H1 (cell line): ENCODE measurements around the gene ADCY3. TPM values are rescaled to one million over a fixed set of nuclear protein-coding genes. Genes with fewer than 3 reads are reported as not detected.

Experiments used
- CTCF ChIA-PET: fragments of 300-600 bp; sonication (Branson Sonifier 250); formaldehyde crosslinking; loops from one replicate; lab custom pipeline; 2021; ENCODE audit not compliant: partially characterized antibody; lab: Charles Lee
- POLR2A ChIA-PET: fragments of 300-600 bp; sonication (Branson Sonifier 250); formaldehyde crosslinking; loops from one replicate; lab custom pipeline; 2021; ENCODE audit warnings: inconsistent platforms; ENCODE audit not compliant: partially characterized antibody; lab: Charles Lee
- DNase-seq, 2 experiments: peaks; one replicate each; pipeline versions ENCODE4 v3.0.0 to v3.0.0-alpha.2; 2010 to 2022; ENCODE audit warnings: low spot score in 2 of 2, low read depth in 1 of 2, mixed read lengths in 1 of 2
- FAIRE-seq: peaks from 2 replicates; lab custom pipeline; 2011; peaks lifted over from hg19 to GRCh38; lab: Jason Lieb, UNC
- H2AFZ ChIP-seq: 2 replicates; pipeline ENCODE4 v1.8.1; 2012; ENCODE audit warnings: low read length, inconsistent platforms
- H2AK5ac ChIP-seq: 2 replicates; pipeline ENCODE4 v1.6.1; 2013; ENCODE audit warnings: low read depth, low read length
- H2BK120ac ChIP-seq: replicated peaks from 2 replicates; pipeline ENCODE3; 2013; ENCODE audit warnings: low read depth, low read length, inconsistent platforms
- H2BK12ac ChIP-seq: 2 replicates; pipeline ENCODE4 v1.6.1; 2013; ENCODE audit warnings: low read depth, low read length
- H2BK15ac ChIP-seq: 2 replicates; pipeline ENCODE4 v1.6.1; 2013; ENCODE audit warnings: low read length
- H2BK20ac ChIP-seq: 2 replicates; pipeline ENCODE4 v1.6.1; 2013; ENCODE audit warnings: low read length
- H2BK5ac ChIP-seq: 2 replicates; pipeline ENCODE4 v1.6.1; 2013; ENCODE audit warnings: low read depth, low read length
- H3K14ac ChIP-seq: 2 replicates; pipeline ENCODE4 v1.6.1; 2013; ENCODE audit warnings: inconsistent platforms; ENCODE audit not compliant: insufficient read length
- H3K18ac ChIP-seq: 2 replicates; pipeline ENCODE4 v1.6.1; 2013; ENCODE audit warnings: low read length; ENCODE audit errors: extremely low read depth
- H3K23ac ChIP-seq: 2 replicates; pipeline ENCODE4 v1.6.1; 2013; ENCODE audit warnings: inconsistent platforms; ENCODE audit not compliant: insufficient read length
- H3K23me2 ChIP-seq: 2 replicates; pipeline ENCODE4 v1.6.1; 2013; ENCODE audit warnings: low read depth, low read length
- H3K27ac ChIP-seq: 2 replicates; pipeline ENCODE4 v1.6.1; 2011; ENCODE audit warnings: low read depth, low read length, inconsistent platforms
- H3K27me3 ChIP-seq, 4 experiments: replicated peaks in 1 of 4; 1 replicate in 1 of 4; 2 replicates in 3 of 4; pipeline versions ENCODE4 v1.6.1 to v1.8.1; 2011 to 2013; ENCODE audit warnings: low read length in 3 of 4, mild to moderate bottlenecking in 3 of 4, inconsistent platforms in 2 of 4, mixed read lengths in 2 of 4, moderate library complexity in 1 of 4; ENCODE audit not compliant: control insufficient read depth in 3 of 4, insufficient read depth in 3 of 4; ENCODE audit errors: extremely low read depth in 1 of 4
- H3K36me3 ChIP-seq, 4 experiments: 2 replicates each; pipeline versions ENCODE4 v1.6.1 to v1.8.1; 2011 to 2013; ENCODE audit warnings: mild to moderate bottlenecking in 4 of 4, low read length in 3 of 4, moderate library complexity in 2 of 4, control low read depth in 1 of 4, inconsistent platforms in 1 of 4; ENCODE audit not compliant: insufficient read depth in 4 of 4, control insufficient read depth in 2 of 4
- H3K4ac ChIP-seq: replicated peaks from 2 replicates; pipeline ENCODE3; 2013; ENCODE audit warnings: low read length, low read depth, mixed read lengths, inconsistent platforms; ENCODE audit not compliant: insufficient read length
- H3K4me1 ChIP-seq, 4 experiments: replicated peaks in 1 of 4; 1 replicate in 1 of 4; 2 replicates in 3 of 4; pipeline versions ENCODE4 v1.6.1 to v1.8.1; 2011 to 2013; ENCODE audit warnings: low read length in 3 of 4, inconsistent platforms in 2 of 4, mixed read lengths in 1 of 4; ENCODE audit not compliant: insufficient read depth in 4 of 4, control insufficient read depth in 3 of 4
- H3K4me2 ChIP-seq, 2 experiments: 2 replicates each; pipeline versions ENCODE4 v1.6.1 to v1.8.1; 2011 to 2013; ENCODE audit warnings: low read depth in 2 of 2, low read length in 2 of 2, control low read depth in 1 of 2, inconsistent platforms in 1 of 2, mild to moderate bottlenecking in 1 of 2; ENCODE audit not compliant: insufficient read depth in 1 of 2
- H3K4me3 ChIP-seq, 4 experiments: fragments of 200-600, 300-600 bp in 1 of 4; sonication (generic), shearing (Covaris generic), sonication (Bioruptor Twin) in 1 of 4; 2 replicates each; pipeline versions ENCODE4 v1.5.1 to v1.8.1; 2011 to 2016; ENCODE audit warnings: low read length in 4 of 4, low read depth in 3 of 4, control low read depth in 2 of 4, inconsistent platforms in 2 of 4, mild to moderate bottlenecking in 2 of 4, mixed read lengths in 1 of 4, moderate library complexity in 1 of 4; ENCODE audit not compliant: insufficient read depth in 2 of 4; ENCODE audit errors: extremely low read depth in 1 of 4
- H3K56ac ChIP-seq: replicated peaks from 2 replicates; pipeline ENCODE3; 2013; ENCODE audit warnings: low read depth, mild to moderate bottlenecking, mixed read lengths, low read length, inconsistent platforms; ENCODE audit not compliant: insufficient read length
- H3K79me1 ChIP-seq: 2 replicates; pipeline ENCODE4 v1.6.1; 2013; ENCODE audit warnings: low read depth, low read length, control low read depth
- H3K79me2 ChIP-seq, 2 experiments: 2 replicates each; pipeline versions ENCODE4 v1.6.1 to v1.8.1; 2012 to 2013; ENCODE audit warnings: low read length in 2 of 2, mild to moderate bottlenecking in 2 of 2, inconsistent platforms in 1 of 2; ENCODE audit not compliant: insufficient read depth in 2 of 2, control insufficient read depth in 1 of 2
- H3K9ac ChIP-seq, 4 experiments: replicated peaks in 1 of 4; 1 replicate in 1 of 4; 2 replicates in 3 of 4; pipeline versions ENCODE4 v1.6.1 to v1.8.1; 2011 to 2013; ENCODE audit warnings: low read depth in 3 of 4, low read length in 3 of 4, control low read depth in 2 of 4, mild to moderate bottlenecking in 2 of 4, moderate library complexity in 2 of 4, inconsistent platforms in 1 of 4; ENCODE audit errors: extremely low read depth in 1 of 4
- H3K9me3 ChIP-seq, 2 experiments: 2 replicates each; pipeline versions ENCODE4 v1.6.1 to v1.8.1; 2012 to 2013; ENCODE audit warnings: mild to moderate bottlenecking in 2 of 2, moderate library complexity in 2 of 2, control low read depth in 1 of 2, inconsistent platforms in 1 of 2, low read depth in 1 of 2, low read length in 1 of 2, mixed read lengths in 1 of 2; ENCODE audit not compliant: insufficient read depth in 2 of 2
- H4K20me1 ChIP-seq, 2 experiments: replicated peaks in 1 of 2; 2 replicates each; pipeline versions ENCODE3 to v1.8.1; 2011 to 2013; ENCODE audit warnings: inconsistent platforms in 2 of 2, low read length in 2 of 2, mild to moderate bottlenecking in 1 of 2; ENCODE audit not compliant: insufficient read depth in 2 of 2, control insufficient read depth in 1 of 2
- H4K5ac ChIP-seq: 2 replicates; pipeline ENCODE4 v1.6.1; 2013; ENCODE audit warnings: low read length, low read depth, mixed read lengths, inconsistent platforms; ENCODE audit not compliant: insufficient read length
- H4K8ac ChIP-seq: 2 replicates; pipeline ENCODE4 v1.8.0; 2013; ENCODE audit warnings: mild to moderate bottlenecking, moderate library complexity, low read length, inconsistent platforms; ENCODE audit not compliant: insufficient read depth; ENCODE audit errors: extremely low read depth
- H4K91ac ChIP-seq: replicated peaks from 2 replicates; pipeline ENCODE3; 2013; ENCODE audit warnings: low read length, mixed read lengths, inconsistent platforms; ENCODE audit not compliant: insufficient read length
- ASH2L ChIP-seq: fragments of 200-600, 300-600 bp; sonication (generic); IDR thresholded peaks from one replicate; pipeline ENCODE4 v1.7.1; 2017; ENCODE audit warnings: low read length
- CTBP2 ChIP-seq: IDR thresholded peaks from 2 replicates; pipeline ENCODE4 v1.7.0; 2011; ENCODE audit warnings: borderline replicate concordance, mild to moderate bottlenecking, moderate library complexity, mixed read lengths, low read length; ENCODE audit not compliant: insufficient read depth, insufficient read length
- CTCF ChIP-seq, 3 experiments: IDR thresholded peaks; 1 replicate in 2 of 3; 2 replicates in 1 of 3; pipeline versions ENCODE4 v1.5.1 to v1.6.1; 2011; ENCODE audit warnings: low read length in 3 of 3, mild to moderate bottlenecking in 3 of 3, inconsistent platforms in 2 of 3, low read depth in 1 of 3, moderate library complexity in 1 of 3; ENCODE audit not compliant: insufficient read depth in 1 of 3; ENCODE audit errors: control extremely low read depth in 1 of 3
- PHF8 ChIP-seq: fragments of 200-600 bp; sonication (generic); conservative IDR thresholded peaks from 2 replicates; pipeline ENCODE4 v1.7.1; 2012; ENCODE audit warnings: low read depth, mild to moderate bottlenecking, inconsistent platforms, low read length, moderate library complexity
- POLR2AphosphoS5 ChIP-seq: IDR thresholded peaks from 2 replicates; pipeline ENCODE4 v1.6.1; 2011; ENCODE audit warnings: low read depth, low read length
- POU5F1 ChIP-seq: IDR thresholded peaks from 2 replicates; pipeline ENCODE4 v1.6.1; 2011; ENCODE audit warnings: low read depth, mild to moderate bottlenecking, low read length, moderate library complexity
- RFX5 ChIP-seq: IDR thresholded peaks from 2 replicates; pipeline ENCODE4 v1.6.1; 2011; ENCODE audit warnings: low read depth, low read length, improper control_type of control experiment, borderline replicate concordance
- SAP30 ChIP-seq: fragments of 300-600 bp; sonication (generic); IDR thresholded peaks from 2 replicates; pipeline ENCODE4 v1.7.1; 2012; ENCODE audit warnings: low read length, moderate library complexity, mild to moderate bottlenecking, inconsistent platforms; ENCODE audit not compliant: insufficient read depth, insufficient replicate concordance
- SIX5 ChIP-seq: IDR thresholded peaks from 2 replicates; pipeline ENCODE4 v1.6.1; 2011; ENCODE audit warnings: mild to moderate bottlenecking, low read depth, low read length
- whole genome bisulfite sequencing, 2 experiments: shearing (Covaris generic) in 1 of 2; methylation state at CpG; one replicate each; pipeline versions ENCODE4 v1.1.6 to v1.1.7; 2013 to 2015; ENCODE audit warnings: low lambda C conversion rate in 2 of 2, mixed read lengths in 2 of 2, inconsistent platforms in 1 of 2, low coverage in 1 of 2, missing lambda C conversion rate in 1 of 2; ENCODE audit not compliant: insufficient replicate concordance in 2 of 2, insufficient coverage in 1 of 2, insufficient read length in 1 of 2; ENCODE audit errors: extremely low coverage in 1 of 2, missing lambda C conversion rate in 1 of 2; 5-methylcytosine and 5-hydroxymethylcytosine counted together
- polyA plus RNA-seq, 7 experiments: library from polyadenylated mRNA; depleted of rRNA in 3 of 7; stranded (reverse) in 5 of 7; unstranded in 2 of 7; fragments of >200 nt in 5 of 7; fragments of 200-250 nt in 2 of 7; gene quantifications; 1 replicate in 5 of 7; 2 replicates in 1 of 7; 4 replicates in 1 of 7; pipeline versions ENCODE4 v1.2.1 to v1.2.3, GENCODE V29; 2011 to 2013; ENCODE audit warnings: missing spikeins in 2 of 7, mixed read lengths in 2 of 7
- total RNA-seq: library from RNA; stranded (reverse); fragmentation: NEBNext Ultra II Directional; extraction: Animal tissue kit (Norgen Biotek cat#: 25700); gene quantifications from 2 replicates; pipeline ENCODE4 v1.2.1, GENCODE V29; 2021

ADCY3 gene
- total and polyA plus RNA-seq, 2 of the 8 experiments (the other 6 are each of a cell fraction or from before 2014, with no cell fraction given) = 45.1 to 52.9 TPM

GRCh38 chr2:24920809-24921441 is 888 bp upstream of the ADCY3 start:
- CTCF ChIA-PET = interaction anchor here (0.6 to 1.5 kb wide), 3 partner anchors 23 to 526 kb away, joined by 3 to 6 read pairs (median 5); no protein-coding TSS in a partner anchor
- TF ChIP-seq CTCF (IDR thresholded peaks at IDR 0.05; ENCODE audit: control extremely low read depth in 1 of 3, insufficient read depth in 1 of 3, low read depth in 1 of 3, low read length in 3 of 3) (peak; percentile 31 to 50 (median 45)), PHF8 (peak; percentile 19; the same call in 1 of the 2 replicates), RFX5 (no peak), CTBP2 (no peak), POU5F1 (no peak), ASH2L (peak; percentile 31), POLR2AphosphoS5 (no peak), SIX5 (no peak), SAP30 (no peak)

More at GRCh38 chr2:24920809-24921441, 888 bp upstream of the ADCY3 start:
- Histone ChIP-seq H3K27ac (no peak overlapping the region), H2BK5ac (no peak overlapping the region), H2BK12ac (no peak overlapping the region), H4K91ac (no peak overlapping the region), H2BK120ac (no peak overlapping the region), H3K79me2 (peaks cover 3 to 4% of the 10 kb centered on the region in 2 experiments; a peak in 2 of 4 replicates), H3K4me1 (peaks cover 0 to 10% (median 3%) of the 10 kb centered on the region in 4 experiments; a peak in 5 of 7 replicates), H3K23me2 (peaks cover 13% of the 10 kb centered on the region), H3K36me3 (no peaks in the 10 kb centered on the region; a peak in 1 of 8 replicates), H3K9me3 (no peaks in the 10 kb centered on the region), H3K14ac (no peak overlapping the region), H3K4me3 (peak overlapping the region; percentile 39 to 76 (median 50)), H3K79me1 (peaks cover 7% of the 10 kb centered on the region), H3K27me3 (peaks cover 0 to 1% (median 0%) of the 10 kb centered on the region in 4 experiments; a peak in 4 of 7 replicates), H3K23ac (no peak overlapping the region), H3K4me2 (peak overlapping the region; percentile 50 to 64), H2AFZ (no peak overlapping the region; the same call in 1 of the 2 replicates), H4K5ac (no peak overlapping the region), H3K4ac (no peak overlapping the region), H3K9ac (no peak overlapping the region), H2BK15ac (no peak overlapping the region), H3K18ac (no peak overlapping the region; the same call in 1 of the 2 replicates), H2AK5ac (no peak overlapping the region), H4K20me1 (peaks cover 0 to 15% of the 10 kb centered on the region in 2 experiments), H4K8ac (no peak overlapping the region), H2BK20ac (no peak overlapping the region), H3K56ac (no peak overlapping the region)
- POLR2A ChIA-PET = interaction anchor here (1.0 kb wide), 1 partner anchor 27 kb away, joined by 3 read pairs; no protein-coding TSS in a partner anchor
- WGBS, 2 experiments = 26% methylated on average over 13 of the region's 13 CpGs; no CpG with 5 or more reads in 1 of the 2 experiments
- no peak for DNase-seq
- FAIRE-seq = peak; percentile 13
